Astrocyte (in vitro differentiated cells and primary cell): ENCODE measurements around the gene SSTR4. TPM values are rescaled to one million over a fixed set of nuclear protein-coding genes. Genes with fewer than 3 reads are reported as not detected.

Source experiments
- DNase-seq: peaks from one replicate; pipeline ENCODE4 v3.0.0-alpha.2; 2010; ENCODE audit warnings: low read depth
- FAIRE-seq: peaks from 2 replicates; lab custom pipeline; 2011; peaks lifted over from hg19 to GRCh38; lab: Jason Lieb, UNC
- H2AFZ ChIP-seq: 2 replicates; pipeline ENCODE4 v1.6.0; 2012; ENCODE audit warnings: low read depth, low read length, inconsistent platforms
- H3K27ac ChIP-seq: 2 replicates; pipeline ENCODE4 v1.5.1; 2011; ENCODE audit warnings: low read depth, low read length, inconsistent platforms
- H3K27me3 ChIP-seq: 2 replicates; pipeline ENCODE4 v1.6.0; 2011; ENCODE audit warnings: low read length, inconsistent platforms; ENCODE audit not compliant: insufficient read depth
- H3K36me3 ChIP-seq: 2 replicates; pipeline ENCODE4 v1.5.1; 2011; ENCODE audit warnings: low read length, inconsistent platforms; ENCODE audit not compliant: insufficient read depth
- H3K4me1 ChIP-seq: 2 replicates; pipeline ENCODE4 v1.5.1; 2011; ENCODE audit warnings: low read length, inconsistent platforms; ENCODE audit not compliant: insufficient read depth
- H3K4me2 ChIP-seq: 2 replicates; pipeline ENCODE4 v1.6.0; 2012; ENCODE audit warnings: low read length, inconsistent platforms
- H3K4me3 ChIP-seq: 2 replicates; pipeline ENCODE4 v1.5.1; 2011; ENCODE audit warnings: low read depth, mild to moderate bottlenecking, low read length, inconsistent platforms; ENCODE audit not compliant: insufficient read depth
- H3K79me2 ChIP-seq: 2 replicates; pipeline ENCODE4 v1.6.0; 2012; ENCODE audit warnings: mild to moderate bottlenecking, low read length, inconsistent platforms; ENCODE audit not compliant: insufficient read depth
- H3K9ac ChIP-seq: 2 replicates; pipeline ENCODE4 v1.6.0; 2012; ENCODE audit warnings: mild to moderate bottlenecking, low read length, inconsistent platforms
- H3K9me3 ChIP-seq: 2 replicates; pipeline ENCODE4 v1.5.1; 2012; ENCODE audit warnings: low read depth, mild to moderate bottlenecking, low read length, inconsistent platforms; ENCODE audit not compliant: insufficient read depth
- H4K20me1 ChIP-seq: 2 replicates; pipeline ENCODE4 v1.6.0; 2012; ENCODE audit warnings: low read length, inconsistent platforms; ENCODE audit not compliant: insufficient read depth
- H3K27ac Mint-ChIP-seq: one replicate; pipeline ENCODE4 v1.8.0; 2021; ENCODE audit warnings: mild to moderate bottlenecking, mixed read lengths; ENCODE audit not compliant: unreplicated experiment
- H3K27me3 Mint-ChIP-seq: one replicate; pipeline ENCODE4 v1.8.0; 2021; ENCODE audit warnings: low read depth, mixed read lengths; ENCODE audit not compliant: unreplicated experiment
- H3K36me3 Mint-ChIP-seq: one replicate; pipeline ENCODE4 v1.8.0; 2021; ENCODE audit warnings: low read depth, mixed read lengths; ENCODE audit not compliant: unreplicated experiment
- H3K4me1 Mint-ChIP-seq: one replicate; pipeline ENCODE4 v1.8.0; 2021; ENCODE audit warnings: low read depth, mixed read lengths; ENCODE audit not compliant: unreplicated experiment
- H3K4me3 Mint-ChIP-seq: one replicate; pipeline ENCODE4 v1.8.0; 2021; ENCODE audit warnings: mild to moderate bottlenecking, moderate library complexity, mixed read lengths; ENCODE audit not compliant: unreplicated experiment
- H3K9me3 Mint-ChIP-seq: one replicate; pipeline ENCODE4 v1.8.0; 2021; ENCODE audit warnings: mild to moderate bottlenecking, mixed read lengths; ENCODE audit not compliant: unreplicated experiment
- CTCF ChIP-seq: IDR thresholded peaks from 2 replicates; pipeline ENCODE4 v1.5.1; 2011; ENCODE audit warnings: low read depth, mild to moderate bottlenecking, inconsistent platforms, low read length, moderate library complexity; ENCODE audit not compliant: insufficient read depth
- EZH2 ChIP-seq: IDR thresholded peaks from 2 replicates; pipeline ENCODE4 v1.6.1; 2012; ENCODE audit warnings: mild to moderate bottlenecking, low read length, inconsistent platforms; ENCODE audit not compliant: insufficient read depth
- total RNA-seq: library from RNA; stranded (reverse); gene quantifications from 2 replicates; pipeline ENCODE4 v1.2.1, GENCODE V29; 2021

Gene SSTR4
- total RNA-seq, 1 donor from 2014 or later: not detected

- H3K9me3 Mint-ChIP-seq: peaks cover 1% of the 10 kb centered on the region
- Histone ChIP-seq H3K27me3 (no peaks in the 10 kb centered on the region), H3K9ac (no peak overlapping the region), H3K9me3 (no peaks in the 10 kb centered on the region), H3K79me2 (no peaks in the 10 kb centered on the region), H3K4me2 (no peak overlapping the region), H2AFZ (no peak overlapping the region), H3K27ac (no peak overlapping the region), H4K20me1 (no peaks in the 10 kb centered on the region), H3K4me1 (no peaks in the 10 kb centered on the region), H3K36me3 (no peaks in the 10 kb centered on the region), H3K4me3 (no peak overlapping the region)
- no peak overlapping the region for H3K27ac Mint-ChIP-seq
- FAIRE-seq (no peak), DNase-seq (no peak)
- no peak overlapping the region for H3K4me3 Mint-ChIP-seq
- no peaks in the 10 kb centered on the region for H3K4me1 Mint-ChIP-seq
- no peaks in the 10 kb centered on the region for H3K36me3 Mint-ChIP-seq
- TF ChIP-seq CTCF: no peak
- TF ChIP-seq EZH2: no peak
- H3K27me3 Mint-ChIP-seq: peaks cover 17% of the 10 kb centered on the region
Measured at GRCh38 chr20:23079926-23080325, 44.8 kb downstream of the SSTR4 start.

GRCh38 chr20:23080521-23080920, 45.4 kb downstream of the SSTR4 start:
- Histone ChIP-seq H3K79me2 (no peaks in the 10 kb centered on the region), H3K27me3 (no peaks in the 10 kb centered on the region), H3K27ac (no peak overlapping the region), H3K4me3 (no peak overlapping the region), H3K36me3 (no peaks in the 10 kb centered on the region), H3K9me3 (no peaks in the 10 kb centered on the region), H3K9ac (no peak overlapping the region), H3K4me1 (no peaks in the 10 kb centered on the region), H2AFZ (no peak overlapping the region), H3K4me2 (no peak overlapping the region), H4K20me1 (no peaks in the 10 kb centered on the region)
- FAIRE-seq (no peak), DNase-seq (no peak)
- Mint-ChIP-seq H3K36me3 (no peaks in the 10 kb centered on the region), H3K27ac (no peak overlapping the region), H3K27me3 (peaks cover 17% of the 10 kb centered on the region), H3K4me3 (no peak overlapping the region), H3K9me3 (peaks cover 1% of the 10 kb centered on the region), H3K4me1 (no peaks in the 10 kb centered on the region)
- no peak for TF ChIP-seq CTCF
- no peak for TF ChIP-seq EZH2

GRCh38 chr20:23081263-23081819, 46.2 kb downstream of the SSTR4 start:
- H3K27me3 ChIP-seq: no peaks in the 10 kb centered on the region
- Mint-ChIP-seq H3K9me3 (peaks cover 1% of the 10 kb centered on the region), H3K36me3 (no peaks in the 10 kb centered on the region), H3K4me1 (no peaks in the 10 kb centered on the region), H3K27ac (no peak overlapping the region), H3K27me3 (peaks cover 17% of the 10 kb centered on the region), H3K4me3 (no peak overlapping the region)
- no peak for FAIRE-seq
- H3K79me2 ChIP-seq: no peaks in the 10 kb centered on the region
- H3K4me2 ChIP-seq: no peak overlapping the region
- H2AFZ ChIP-seq: no peak overlapping the region
- H3K9ac ChIP-seq: no peak overlapping the region
- TF ChIP-seq CTCF: no peak
- no peak for TF ChIP-seq EZH2
- H4K20me1 ChIP-seq: no peaks in the 10 kb centered on the region
- no peak for DNase-seq
- H3K4me3 ChIP-seq: no peak overlapping the region
- H3K36me3 ChIP-seq: no peaks in the 10 kb centered on the region
- H3K4me1 ChIP-seq: peaks cover 2% of the 10 kb centered on the region
- H3K27ac ChIP-seq: no peak overlapping the region
- no peaks in the 10 kb centered on the region for H3K9me3 ChIP-seq
